A204.1 (cell line): ENCODE data around the gene CLDN4.
"Not testable (repeated sequence)": the region's sequence is repeated elsewhere in the genome, so short reads cannot be mapped to it uniquely, and the experiment has no call there.

Experiments
- FAIRE-seq: peaks from 2 replicates; lab custom pipeline; 2012; peaks lifted over from hg19 to GRCh38; lab: Jason Lieb, UNC

Gene CLDN4

DNA sequence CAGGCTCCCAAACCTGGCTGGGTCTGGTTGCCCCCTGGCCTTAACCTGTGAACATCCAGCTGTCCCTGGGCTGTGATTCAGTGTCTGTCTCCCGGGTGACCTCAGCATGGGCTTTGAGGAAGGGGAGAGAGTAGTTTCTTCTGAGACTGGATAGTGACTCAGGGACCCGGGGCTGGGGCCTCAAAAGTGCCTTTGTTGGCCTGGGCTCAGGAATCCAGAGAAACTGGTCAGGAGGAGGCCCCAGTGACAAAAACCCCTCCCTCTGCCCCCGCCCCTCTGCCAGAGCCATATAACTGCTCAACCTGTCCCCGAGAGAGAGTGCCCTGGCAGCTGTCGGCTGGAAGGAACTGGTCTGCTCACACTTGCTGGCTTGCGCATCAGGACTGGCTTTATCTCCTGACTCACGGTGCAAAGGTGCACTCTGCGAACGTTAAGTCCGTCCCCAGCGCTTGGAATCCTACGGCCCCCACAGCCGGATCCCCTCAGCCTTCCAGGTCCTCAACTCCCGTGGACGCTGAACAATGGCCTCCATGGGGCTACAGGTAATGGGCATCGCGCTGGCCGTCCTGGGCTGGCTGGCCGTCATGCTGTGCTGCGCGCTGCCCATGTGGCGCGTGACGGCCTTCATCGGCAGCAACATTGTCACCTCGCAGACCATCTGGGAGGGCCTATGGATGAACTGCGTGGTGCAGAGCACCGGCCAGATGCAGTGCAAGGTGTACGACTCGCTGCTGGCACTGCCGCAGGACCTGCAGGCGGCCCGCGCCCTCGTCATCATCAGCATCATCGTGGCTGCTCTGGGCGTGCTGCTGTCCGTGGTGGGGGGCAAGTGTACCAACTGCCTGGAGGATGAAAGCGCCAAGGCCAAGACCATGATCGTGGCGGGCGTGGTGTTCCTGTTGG, at the start of gene CLDN4:
CLDN4 (plus strand) TSS at position 316 of the 903 bp plus-strand sequence; CDS start at position 522, 206 bp downstream.
- no peak for FAIRE-seq

GRCh38 chr7:73786588-73786987, 44.2 kb upstream of the CLDN4 start:
- FAIRE-seq = no peak

GRCh38 chr7:73787786-73788048, 43.1 kb upstream of the CLDN4 start:
- FAIRE-seq = not testable (repeated sequence)

DNA sequence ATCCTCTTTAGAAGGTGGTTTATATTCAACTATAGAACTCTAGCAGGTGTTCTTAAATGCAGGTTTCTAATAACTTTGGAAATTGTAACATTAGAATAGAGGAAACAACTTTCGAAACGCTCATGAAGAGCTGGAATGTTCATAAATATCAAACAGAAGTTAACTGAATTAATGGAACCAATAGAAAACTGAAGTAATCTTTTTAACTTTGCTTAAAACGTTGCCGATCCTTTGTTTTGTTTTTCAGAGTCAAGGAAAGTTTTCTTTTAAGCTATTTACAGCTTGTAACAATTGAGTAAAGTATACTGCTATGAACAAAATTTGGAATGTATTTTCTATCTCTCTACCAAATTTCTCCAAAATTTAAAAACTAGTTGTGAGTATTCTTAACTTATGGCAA, 41.7 kb upstream of the CLDN4 start:
- no peak for FAIRE-seq

GRCh38 chr7:73791170-73791690, 39.6 kb upstream of the CLDN4 start:
- FAIRE-seq = not testable (repeated sequence)

GRCh38 chr7:73795188-73795587, 35.6 kb upstream of the CLDN4 start:
- not testable (repeated sequence) for FAIRE-seq

GRCh38 chr7:73796656-73797055, 34.1 kb upstream of the CLDN4 start:
- not testable (repeated sequence) for FAIRE-seq

DNA sequence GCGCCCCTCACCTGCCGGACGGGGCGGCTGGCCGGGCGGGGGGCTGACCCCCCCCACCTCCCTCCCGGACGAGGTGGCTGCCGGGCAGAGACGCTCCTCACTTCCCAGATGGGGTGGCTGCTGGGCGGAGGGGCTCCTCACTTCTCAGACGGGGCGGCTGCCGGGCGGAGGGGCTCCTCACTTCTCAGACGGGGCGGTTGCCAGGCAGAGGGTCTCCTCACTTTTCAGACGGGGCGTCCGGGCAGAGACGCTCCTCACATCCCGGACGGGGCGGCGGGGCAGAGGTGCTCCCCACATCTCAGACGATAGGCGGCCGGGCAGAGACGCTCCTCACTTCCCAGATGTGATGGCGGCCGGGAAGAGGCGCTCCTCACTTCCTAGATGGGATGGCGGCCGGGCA, 33.6 kb upstream of the CLDN4 start:
- FAIRE-seq = not testable (repeated sequence)

DNA sequence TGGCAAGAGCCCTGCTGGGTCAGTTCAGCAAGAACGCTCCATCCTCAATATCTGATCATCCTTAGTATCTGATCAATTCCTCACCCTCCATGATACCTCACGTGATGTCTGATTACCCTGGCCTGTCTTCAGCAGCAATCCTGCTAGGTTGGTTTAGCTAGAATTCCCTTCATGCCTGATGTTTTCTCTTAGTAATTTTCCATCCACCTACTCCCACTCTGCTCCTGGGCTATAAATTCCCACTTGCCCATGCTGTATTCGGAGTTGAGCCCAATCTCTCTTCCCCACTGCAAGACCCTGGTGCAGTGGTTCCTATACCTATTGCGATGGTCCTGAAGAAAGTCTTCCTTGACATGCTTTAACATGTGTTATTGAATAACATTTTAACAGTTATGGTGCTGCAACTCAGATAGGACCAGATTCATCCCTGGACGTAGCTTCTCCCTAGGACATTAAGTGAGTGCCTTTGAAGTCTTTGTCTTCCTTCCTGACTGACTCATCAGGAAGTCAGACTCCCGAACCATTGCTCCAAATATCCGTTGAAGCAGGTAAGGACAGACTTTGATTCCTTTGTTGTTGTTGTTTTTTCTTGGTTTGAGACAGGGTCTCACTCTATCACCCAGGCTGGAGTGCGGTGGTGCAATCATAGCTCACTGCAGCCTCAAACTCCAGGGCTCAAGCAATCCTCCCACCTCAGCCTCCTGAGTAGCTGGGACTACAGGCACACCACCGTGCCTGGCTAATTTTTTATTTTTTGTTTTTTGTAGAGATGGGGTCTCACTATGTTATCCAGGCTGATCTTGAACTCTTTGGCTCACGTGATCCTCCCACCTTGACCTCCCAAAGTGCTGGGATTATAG, 31.3 kb upstream of the CLDN4 start:
- FAIRE-seq = no peak

- FAIRE-seq = no peak
Observed at GRCh38 chr7:73801577-73801976, 29.2 kb upstream of the CLDN4 start.

DNA sequence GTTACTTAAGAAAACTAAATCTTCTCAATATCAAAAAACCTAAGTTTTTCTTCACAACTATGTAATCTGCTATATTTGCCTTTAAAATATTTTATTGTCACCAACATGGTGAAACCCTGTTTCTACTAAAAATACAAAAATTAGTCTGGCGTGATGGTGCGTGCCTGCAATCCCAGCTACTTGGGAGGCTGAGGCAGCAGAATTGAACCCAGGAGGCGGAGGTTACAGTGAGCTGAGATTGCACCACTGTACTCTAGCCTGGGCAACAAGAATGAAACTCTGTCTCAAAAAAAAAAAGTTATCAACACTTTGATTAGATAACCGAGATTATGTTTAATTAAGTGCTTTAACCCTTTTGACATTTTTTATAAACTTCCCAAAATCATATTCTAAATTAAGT, 28.3 kb upstream of the CLDN4 start:
- no peak for FAIRE-seq

DNA sequence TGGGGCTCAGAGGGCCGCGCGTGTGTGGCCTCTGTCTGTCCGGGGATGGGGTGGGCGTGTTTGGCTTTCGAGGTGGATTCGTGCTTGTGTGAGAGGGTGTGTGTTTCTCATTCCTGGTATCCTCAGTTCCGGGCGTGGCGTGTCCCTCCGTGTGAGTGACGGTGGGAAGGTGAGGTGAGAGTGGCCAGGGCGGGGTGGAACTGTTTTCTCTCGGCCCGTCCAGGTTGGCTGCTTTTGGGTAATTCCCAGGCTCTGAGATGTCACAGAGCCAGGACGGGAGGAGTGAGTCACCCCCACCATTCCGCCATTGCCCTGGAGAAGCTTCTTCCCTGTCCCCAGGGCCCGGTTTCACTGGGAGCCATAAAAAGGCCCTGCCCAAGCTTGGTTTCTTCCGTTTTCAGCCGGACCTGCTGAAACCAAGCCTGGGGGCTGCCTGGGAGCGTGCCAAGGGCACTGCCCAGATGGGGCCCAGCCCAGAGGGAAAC, 21.3 kb upstream of the CLDN4 start:
- FAIRE-seq = no peak

- no peak for FAIRE-seq
Observed at GRCh38 chr7:73810998-73811360, 19.8 kb upstream of the CLDN4 start.

DNA sequence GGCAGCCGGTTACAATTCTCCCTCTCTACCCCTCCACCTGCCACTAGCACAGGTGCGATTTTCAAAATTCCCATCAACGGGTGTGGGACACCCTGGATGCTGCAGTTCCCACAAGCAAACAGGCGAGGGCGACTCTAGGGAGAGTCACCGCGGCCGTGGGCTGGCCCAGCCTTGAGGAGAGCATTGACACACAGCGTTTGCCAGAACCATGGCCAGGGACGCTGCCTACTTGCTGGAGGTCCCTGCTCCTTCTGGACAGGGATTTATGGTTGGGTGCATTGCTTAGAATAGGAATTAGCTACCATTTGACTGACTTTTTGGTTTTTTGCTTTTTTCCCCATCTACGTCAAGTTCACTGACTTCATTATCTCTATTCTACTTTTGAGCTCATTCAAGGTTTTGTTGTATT, 19.0 kb upstream of the CLDN4 start:
- FAIRE-seq = no peak

- no peak for FAIRE-seq
Observed at GRCh38 chr7:73812996-73813395, 17.8 kb upstream of the CLDN4 start.

GRCh38 chr7:73815436-73815835, 15.4 kb upstream of the CLDN4 start:
- no peak for FAIRE-seq

DNA sequence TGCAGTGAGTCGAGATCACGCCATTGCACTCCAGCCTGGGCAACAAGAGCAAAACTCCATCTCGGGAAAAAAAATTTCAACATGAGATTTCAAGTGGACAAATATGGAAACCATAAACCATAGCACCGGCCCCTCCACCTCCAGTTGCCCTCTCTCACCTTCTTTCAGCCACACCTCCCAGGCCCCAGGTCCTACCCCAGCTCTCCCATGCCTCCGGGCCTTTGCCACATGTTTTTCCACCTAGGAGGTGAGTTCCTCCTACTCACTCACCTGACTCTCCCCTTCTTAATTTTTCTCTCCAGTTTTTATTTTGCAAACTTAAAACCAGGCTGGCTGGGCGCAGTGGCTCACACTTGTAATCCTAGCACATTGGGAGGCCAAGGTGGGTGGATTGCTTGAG, 13.7 kb upstream of the CLDN4 start:
- FAIRE-seq = no peak

GRCh38 chr7:73820013-73820412, 10.8 kb upstream of the CLDN4 start:
- no peak for FAIRE-seq

GRCh38 chr7:73821597-73822285, 9.1 kb upstream of the CLDN4 start:
- FAIRE-seq = not testable (repeated sequence)

DNA sequence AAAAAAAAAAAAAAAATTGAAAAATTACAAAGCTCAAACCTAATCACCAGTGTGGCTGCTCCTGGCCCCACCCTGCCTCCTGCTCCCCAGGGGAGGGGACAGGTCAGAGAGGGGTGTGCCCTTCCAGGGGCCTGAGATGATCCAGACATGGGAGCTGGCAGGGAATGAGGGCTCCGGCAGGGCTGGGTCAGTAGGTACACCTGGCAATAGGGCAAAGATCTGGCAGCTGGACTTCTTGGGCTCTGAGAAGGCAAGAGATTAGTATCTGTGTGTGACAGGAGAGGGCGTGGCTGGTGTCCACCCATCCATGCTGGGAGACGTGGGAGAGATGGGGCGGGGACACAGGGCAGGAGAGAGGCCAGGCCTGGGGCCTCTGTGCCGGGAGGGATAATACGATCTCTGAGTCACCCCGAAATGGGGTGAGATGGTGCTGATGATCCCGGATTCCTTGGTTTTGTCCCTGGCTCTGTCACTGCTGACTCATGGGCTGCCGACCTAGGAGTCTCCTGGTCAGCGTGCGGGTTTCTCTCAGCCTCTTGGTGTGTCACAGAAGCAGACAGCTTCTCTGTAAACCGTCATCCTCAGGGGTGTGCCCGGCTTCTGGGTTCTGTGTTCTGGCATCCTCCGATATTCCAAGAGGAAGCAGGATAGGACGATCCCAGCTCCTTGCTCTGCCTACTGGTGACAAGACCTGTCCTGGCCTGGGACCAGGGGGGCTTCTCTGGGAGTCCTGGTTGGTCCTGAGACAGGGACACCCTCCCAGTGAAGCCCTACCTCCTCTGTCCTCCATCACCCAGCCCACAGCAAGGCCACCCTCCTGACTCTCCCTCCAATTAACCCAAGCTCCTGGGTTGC, 8.2 kb upstream of the CLDN4 start:
- FAIRE-seq = peak; percentile 92

DNA sequence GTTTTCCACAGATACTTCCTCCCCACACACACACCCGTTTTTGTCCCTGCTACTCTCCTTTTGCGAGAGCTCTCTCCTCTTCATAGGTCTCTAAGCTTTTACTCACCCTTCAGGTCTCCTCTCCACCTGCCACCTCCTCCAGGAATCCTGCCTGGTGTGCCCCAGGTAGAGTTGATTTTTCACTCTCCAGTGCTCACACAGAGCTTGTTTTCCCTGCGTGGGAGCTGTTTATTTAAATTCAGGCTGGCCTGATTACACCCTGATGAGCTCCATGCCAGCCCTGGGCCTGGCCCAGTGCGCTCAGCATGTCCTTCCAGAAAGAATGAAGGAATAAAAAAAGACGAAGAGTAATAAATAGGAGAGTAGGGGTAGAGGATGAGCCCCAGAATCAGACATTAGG, 7.5 kb upstream of the CLDN4 start:
- FAIRE-seq = no peak
